HepG2 (cell line): Measurements from ENCODE around the gene HOXA10. TPM values are rescaled to one million over a fixed set of nuclear protein-coding genes. Genes with fewer than 3 reads are reported as not detected.

Source experiments
- BHLHE40 ChIP-seq: IDR thresholded peaks from 2 replicates; pipeline ENCODE4 v1.6.1; 2011; ENCODE audit warnings: low read length, improper control_type of control experiment
- CCAR2 ChIP-seq: fragments of 200-400 bp; formaldehyde crosslinking; optimal IDR thresholded peaks from 2 replicates; pipeline ENCODE3; 2018; ENCODE audit warnings: low read depth, mild to moderate bottlenecking, low read length, moderate library complexity
- HDAC2 ChIP-seq: sonication (generic); formaldehyde crosslinking; IDR thresholded peaks from 2 replicates; pipeline ENCODE4 v1.4.0; 2020; ENCODE audit warnings: missing genetic modification reagents
- IKZF1 ChIP-seq: fragments of 450-650 bp; IDR thresholded peaks from 2 replicates; pipeline ENCODE4 v1.7.1; 2016
- JUN ChIP-seq: sonication (generic); formaldehyde crosslinking; IDR thresholded peaks from 2 replicates; pipeline ENCODE4 v1.4.0; 2020; ENCODE audit warnings: mild to moderate bottlenecking, missing genetic modification reagents
- KDM1A ChIP-seq: IDR thresholded peaks from 2 replicates; pipeline ENCODE4 v1.6.1; 2016; ENCODE audit warnings: missing compliant biosample characterization
- MIER2 ChIP-seq: IDR thresholded peaks from 2 replicates; pipeline ENCODE4 v1.6.1; 2016; ENCODE audit warnings: missing biosample characterization, missing genetic modification reagents
- MTA3 ChIP-seq: sonication (generic); formaldehyde crosslinking; IDR thresholded peaks from 2 replicates; pipeline ENCODE4 v1.4.0; 2020; ENCODE audit warnings: missing genetic modification reagents
- PLRG1 ChIP-seq: fragments of 450-650 bp; conservative IDR thresholded peaks from 2 replicates; pipeline ENCODE4 v1.6.1; 2016
- POLR2AphosphoS5 ChIP-seq: IDR thresholded peaks from 2 replicates; pipeline ENCODE4 v1.6.1; 2012; ENCODE audit warnings: low read depth, low read length
- TARDBP ChIP-seq: sonication (generic); formaldehyde crosslinking; IDR thresholded peaks from 2 replicates; pipeline ENCODE4 v1.8.0; 2022; ENCODE audit warnings: mild to moderate bottlenecking, missing genetic modification reagents
- ZFY ChIP-seq: sonication (generic); formaldehyde crosslinking; IDR thresholded peaks from 2 replicates; pipeline ENCODE4 v1.4.0; 2020; ENCODE audit warnings: missing genetic modification reagents
- ZNF30 ChIP-seq: sonication (generic); formaldehyde crosslinking; IDR thresholded peaks from 2 replicates; pipeline ENCODE4 v1.5.0; 2020; ENCODE audit warnings: mild to moderate bottlenecking, missing genetic modification reagents
- polyA plus RNA-seq, 8 experiments: library from polyadenylated mRNA; depleted of rRNA in 3 of 8; stranded (reverse) in 7 of 8; unstranded in 1 of 8; fragments of >200 nt; fragmentation: Illumina TruSeq in 4 of 8; extraction: Trizol in 4 of 8; gene quantifications; 2 replicates each; pipeline versions ENCODE4 v1.2.1 to v1.2.3, GENCODE V29; 2011 to 2016; ENCODE audit warnings: low read depth in 4 of 8, missing spikeins in 1 of 8, mixed read lengths in 1 of 8; ENCODE audit not compliant: insufficient read depth in 1 of 8
- total RNA-seq, 5 experiments: library from RNA; depleted of rRNA; stranded (reverse); fragments of >200 nt; fragmentation: Illumina TruSeq; extraction: Trizol; gene quantifications; 2 replicates each; pipeline ENCODE4 v1.2.3, GENCODE V29; 2016; ENCODE audit warnings: low read depth in 1 of 5
- TF ChIP-seq, protein P1 (sequence below): fragments of 450-650 bp; IDR thresholded peaks from 2 replicates; pipeline ENCODE4 v1.6.1; 2016
- TF ChIP-seq, protein P2 (sequence below): sonication (generic); formaldehyde crosslinking; IDR thresholded peaks from 2 replicates; pipeline ENCODE4 v1.4.0; 2020; ENCODE audit warnings: missing genetic modification reagents
- TF ChIP-seq, protein P3 (sequence below): sonication (generic); formaldehyde crosslinking; IDR thresholded peaks from 2 replicates; pipeline ENCODE4 v1.8.1; 2023; ENCODE audit warnings: missing genetic modification reagents, inconsistent platforms, borderline replicate concordance
- TF ChIP-seq, protein P4 (sequence below): sonication (generic); formaldehyde crosslinking; conservative IDR thresholded peaks from 2 replicates; pipeline ENCODE4 v1.5.0; 2020; ENCODE audit warnings: missing genetic modification reagents
- TF ChIP-seq, protein P5 (sequence below): sonication (generic); formaldehyde crosslinking; IDR thresholded peaks from 2 replicates; pipeline ENCODE4 v1.9.0; 2021; ENCODE audit warnings: mild to moderate bottlenecking, missing genetic modification reagents

The HOXA10 gene
- total and polyA plus RNA-seq, 2 of the 13 experiments (the other 11 are each of a cell fraction or from before 2014, with no cell fraction given) = not detected

DNA sequence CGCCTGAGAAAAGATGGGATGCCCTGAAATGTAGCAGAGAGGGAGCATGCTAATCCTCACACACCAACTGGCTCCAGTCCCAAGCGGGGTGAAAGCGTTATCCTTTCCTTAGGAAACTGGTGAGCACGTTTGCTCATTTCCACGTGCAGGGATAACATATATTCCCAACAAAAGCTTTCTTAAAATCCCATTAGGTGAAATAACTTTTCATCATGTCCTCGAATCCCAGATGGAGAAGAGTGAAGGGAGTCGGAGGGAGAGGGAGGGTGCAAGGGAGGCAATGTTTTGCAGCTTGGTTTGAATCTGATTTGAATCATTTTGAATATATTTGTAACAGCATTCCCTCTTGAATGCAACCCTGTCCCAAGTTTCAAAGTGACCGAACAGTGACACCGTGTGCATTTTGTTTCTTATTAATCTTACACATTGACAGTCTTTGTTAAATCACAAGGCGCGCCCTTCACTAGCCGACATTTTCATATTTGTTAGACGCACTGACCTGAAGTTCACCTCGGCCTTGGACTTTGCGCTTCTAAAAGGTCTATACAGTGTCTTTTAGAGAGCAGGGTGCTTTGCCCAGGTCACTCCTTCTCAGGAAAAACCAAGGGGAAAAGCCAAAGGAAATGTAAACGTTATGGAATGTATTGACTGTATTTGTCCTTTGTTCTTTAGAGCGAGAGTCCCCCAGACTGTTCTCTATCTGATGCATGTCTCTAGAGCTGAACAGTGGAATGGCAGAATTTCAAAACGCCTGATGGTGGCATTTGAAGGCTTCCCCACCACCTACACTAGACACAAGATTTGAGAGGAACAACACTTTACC, 40.5 kb downstream of the HOXA10 start (continued):
- TF ChIP-seq, protein P1, sequence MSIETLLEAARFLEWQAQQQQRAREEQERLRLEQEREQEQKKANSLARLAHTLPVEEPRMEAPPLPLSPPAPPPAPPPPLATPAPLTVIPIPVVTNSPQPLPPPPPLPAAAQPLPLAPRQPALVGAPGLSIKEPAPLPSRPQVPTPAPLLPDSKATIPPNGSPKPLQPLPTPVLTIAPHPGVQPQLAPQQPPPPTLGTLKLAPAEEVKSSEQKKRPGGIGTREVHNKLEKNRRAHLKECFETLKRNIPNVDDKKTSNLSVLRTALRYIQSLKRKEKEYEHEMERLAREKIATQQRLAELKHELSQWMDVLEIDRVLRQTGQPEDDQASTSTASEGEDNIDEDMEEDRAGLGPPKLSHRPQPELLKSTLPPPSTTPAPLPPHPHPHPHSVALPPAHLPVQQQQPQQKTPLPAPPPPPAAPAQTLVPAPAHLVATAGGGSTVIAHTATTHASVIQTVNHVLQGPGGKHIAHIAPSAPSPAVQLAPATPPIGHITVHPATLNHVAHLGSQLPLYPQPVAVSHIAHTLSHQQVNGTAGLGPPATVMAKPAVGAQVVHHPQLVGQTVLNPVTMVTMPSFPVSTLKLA = no peak
- TF ChIP-seq, protein P2, sequence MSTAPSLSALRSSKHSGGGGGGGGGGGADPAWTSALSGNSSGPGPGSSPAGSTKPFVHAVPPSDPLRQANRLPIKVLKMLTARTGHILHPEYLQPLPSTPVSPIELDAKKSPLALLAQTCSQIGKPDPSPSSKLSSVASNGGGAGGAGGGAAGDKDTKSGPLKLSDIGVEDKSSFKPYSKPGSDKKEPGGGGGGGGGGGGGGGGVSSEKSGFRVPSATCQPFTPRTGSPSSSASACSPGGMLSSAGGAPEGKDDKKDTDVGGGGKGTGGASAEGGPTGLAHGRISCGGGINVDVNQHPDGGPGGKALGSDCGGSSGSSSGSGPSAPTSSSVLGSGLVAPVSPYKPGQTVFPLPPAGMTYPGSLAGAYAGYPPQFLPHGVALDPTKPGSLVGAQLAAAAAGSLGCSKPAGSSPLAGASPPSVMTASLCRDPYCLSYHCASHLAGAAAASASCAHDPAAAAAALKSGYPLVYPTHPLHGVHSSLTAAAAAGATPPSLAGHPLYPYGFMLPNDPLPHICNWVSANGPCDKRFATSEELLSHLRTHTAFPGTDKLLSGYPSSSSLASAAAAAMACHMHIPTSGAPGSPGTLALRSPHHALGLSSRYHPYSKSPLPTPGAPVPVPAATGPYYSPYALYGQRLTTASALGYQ = no peak
- TF ChIP-seq, protein P3, sequence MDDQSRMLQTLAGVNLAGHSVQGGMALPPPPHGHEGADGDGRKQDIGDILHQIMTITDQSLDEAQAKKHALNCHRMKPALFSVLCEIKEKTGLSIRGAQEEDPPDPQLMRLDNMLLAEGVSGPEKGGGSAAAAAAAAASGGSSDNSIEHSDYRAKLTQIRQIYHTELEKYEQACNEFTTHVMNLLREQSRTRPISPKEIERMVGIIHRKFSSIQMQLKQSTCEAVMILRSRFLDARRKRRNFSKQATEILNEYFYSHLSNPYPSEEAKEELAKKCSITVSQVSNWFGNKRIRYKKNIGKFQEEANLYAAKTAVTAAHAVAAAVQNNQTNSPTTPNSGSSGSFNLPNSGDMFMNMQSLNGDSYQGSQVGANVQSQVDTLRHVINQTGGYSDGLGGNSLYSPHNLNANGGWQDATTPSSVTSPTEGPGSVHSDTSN (CRISPR knock-in tag) = no peak
- TF ChIP-seq PLRG1 (no peak), MIER2 (no peak), MTA3 (CRISPR knock-in tag) (no peak), HDAC2 (CRISPR knock-in tag) (peak; percentile 21), ZNF30 (CRISPR knock-in tag) (no peak), TARDBP (CRISPR knock-in tag) (peak; percentile 71; the same call in 1 of the 2 replicates), KDM1A (CRISPR knock-in tag) (no peak), POLR2AphosphoS5 (no peak), IKZF1 (no peak), CCAR2 (no peak), JUN (no peak), BHLHE40 (no peak), ZFY (CRISPR knock-in tag) (no peak)
- TF ChIP-seq, protein P4, sequence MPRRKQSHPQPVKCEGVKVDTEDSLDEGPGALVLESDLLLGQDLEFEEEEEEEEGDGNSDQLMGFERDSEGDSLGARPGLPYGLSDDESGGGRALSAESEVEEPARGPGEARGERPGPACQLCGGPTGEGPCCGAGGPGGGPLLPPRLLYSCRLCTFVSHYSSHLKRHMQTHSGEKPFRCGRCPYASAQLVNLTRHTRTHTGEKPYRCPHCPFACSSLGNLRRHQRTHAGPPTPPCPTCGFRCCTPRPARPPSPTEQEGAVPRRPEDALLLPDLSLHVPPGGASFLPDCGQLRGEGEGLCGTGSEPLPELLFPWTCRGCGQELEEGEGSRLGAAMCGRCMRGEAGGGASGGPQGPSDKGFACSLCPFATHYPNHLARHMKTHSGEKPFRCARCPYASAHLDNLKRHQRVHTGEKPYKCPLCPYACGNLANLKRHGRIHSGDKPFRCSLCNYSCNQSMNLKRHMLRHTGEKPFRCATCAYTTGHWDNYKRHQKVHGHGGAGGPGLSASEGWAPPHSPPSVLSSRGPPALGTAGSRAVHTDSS = no peak
- TF ChIP-seq, protein P5, sequence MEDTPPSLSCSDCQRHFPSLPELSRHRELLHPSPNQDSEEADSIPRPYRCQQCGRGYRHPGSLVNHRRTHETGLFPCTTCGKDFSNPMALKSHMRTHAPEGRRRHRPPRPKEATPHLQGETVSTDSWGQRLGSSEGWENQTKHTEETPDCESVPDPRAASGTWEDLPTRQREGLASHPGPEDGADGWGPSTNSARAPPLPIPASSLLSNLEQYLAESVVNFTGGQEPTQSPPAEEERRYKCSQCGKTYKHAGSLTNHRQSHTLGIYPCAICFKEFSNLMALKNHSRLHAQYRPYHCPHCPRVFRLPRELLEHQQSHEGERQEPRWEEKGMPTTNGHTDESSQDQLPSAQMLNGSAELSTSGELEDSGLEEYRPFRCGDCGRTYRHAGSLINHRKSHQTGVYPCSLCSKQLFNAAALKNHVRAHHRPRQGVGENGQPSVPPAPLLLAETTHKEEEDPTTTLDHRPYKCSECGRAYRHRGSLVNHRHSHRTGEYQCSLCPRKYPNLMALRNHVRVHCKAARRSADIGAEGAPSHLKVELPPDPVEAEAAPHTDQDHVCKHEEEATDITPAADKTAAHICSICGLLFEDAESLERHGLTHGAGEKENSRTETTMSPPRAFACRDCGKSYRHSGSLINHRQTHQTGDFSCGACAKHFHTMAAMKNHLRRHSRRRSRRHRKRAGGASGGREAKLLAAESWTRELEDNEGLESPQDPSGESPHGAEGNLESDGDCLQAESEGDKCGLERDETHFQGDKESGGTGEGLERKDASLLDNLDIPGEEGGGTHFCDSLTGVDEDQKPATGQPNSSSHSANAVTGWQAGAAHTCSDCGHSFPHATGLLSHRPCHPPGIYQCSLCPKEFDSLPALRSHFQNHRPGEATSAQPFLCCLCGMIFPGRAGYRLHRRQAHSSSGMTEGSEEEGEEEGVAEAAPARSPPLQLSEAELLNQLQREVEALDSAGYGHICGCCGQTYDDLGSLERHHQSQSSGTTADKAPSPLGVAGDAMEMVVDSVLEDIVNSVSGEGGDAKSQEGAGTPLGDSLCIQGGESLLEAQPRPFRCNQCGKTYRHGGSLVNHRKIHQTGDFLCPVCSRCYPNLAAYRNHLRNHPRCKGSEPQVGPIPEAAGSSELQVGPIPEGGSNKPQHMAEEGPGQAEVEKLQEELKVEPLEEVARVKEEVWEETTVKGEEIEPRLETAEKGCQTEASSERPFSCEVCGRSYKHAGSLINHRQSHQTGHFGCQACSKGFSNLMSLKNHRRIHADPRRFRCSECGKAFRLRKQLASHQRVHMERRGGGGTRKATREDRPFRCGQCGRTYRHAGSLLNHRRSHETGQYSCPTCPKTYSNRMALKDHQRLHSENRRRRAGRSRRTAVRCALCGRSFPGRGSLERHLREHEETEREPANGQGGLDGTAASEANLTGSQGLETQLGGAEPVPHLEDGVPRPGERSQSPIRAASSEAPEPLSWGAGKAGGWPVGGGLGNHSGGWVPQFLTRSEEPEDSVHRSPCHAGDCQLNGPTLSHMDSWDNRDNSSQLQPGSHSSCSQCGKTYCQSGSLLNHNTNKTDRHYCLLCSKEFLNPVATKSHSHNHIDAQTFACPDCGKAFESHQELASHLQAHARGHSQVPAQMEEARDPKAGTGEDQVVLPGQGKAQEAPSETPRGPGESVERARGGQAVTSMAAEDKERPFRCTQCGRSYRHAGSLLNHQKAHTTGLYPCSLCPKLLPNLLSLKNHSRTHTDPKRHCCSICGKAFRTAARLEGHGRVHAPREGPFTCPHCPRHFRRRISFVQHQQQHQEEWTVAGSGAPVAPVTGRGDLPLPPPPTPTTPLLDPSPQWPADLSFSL (CRISPR knock-in tag) = no peak
